ENCODE data around the gene SVOP.

Gene SVOP

DNA sequence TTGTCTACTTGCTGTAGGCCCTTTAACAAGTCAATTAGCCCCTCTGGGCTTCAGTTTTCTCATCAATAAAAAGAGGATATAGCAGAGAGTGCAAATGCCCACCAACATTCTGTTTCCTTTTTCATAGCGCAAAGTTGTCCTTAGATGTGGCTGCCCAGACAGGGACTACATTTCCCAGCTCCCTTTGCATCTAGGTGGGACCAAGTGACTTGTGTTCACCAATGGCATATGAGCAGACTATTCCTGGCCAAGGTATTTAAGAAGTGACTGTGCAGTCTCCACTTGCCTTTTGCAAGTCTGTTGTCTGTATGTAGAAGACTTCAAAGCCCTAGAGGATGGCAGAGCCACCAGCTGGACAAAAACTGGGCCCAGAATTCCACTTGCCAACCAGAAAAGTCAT is 81.3 kb downstream of the SVOP start:
- no peak for DNase-seq (ENCODE audit: low read depth in 3 of 3, low spot score in 1 of 3)

DNA sequence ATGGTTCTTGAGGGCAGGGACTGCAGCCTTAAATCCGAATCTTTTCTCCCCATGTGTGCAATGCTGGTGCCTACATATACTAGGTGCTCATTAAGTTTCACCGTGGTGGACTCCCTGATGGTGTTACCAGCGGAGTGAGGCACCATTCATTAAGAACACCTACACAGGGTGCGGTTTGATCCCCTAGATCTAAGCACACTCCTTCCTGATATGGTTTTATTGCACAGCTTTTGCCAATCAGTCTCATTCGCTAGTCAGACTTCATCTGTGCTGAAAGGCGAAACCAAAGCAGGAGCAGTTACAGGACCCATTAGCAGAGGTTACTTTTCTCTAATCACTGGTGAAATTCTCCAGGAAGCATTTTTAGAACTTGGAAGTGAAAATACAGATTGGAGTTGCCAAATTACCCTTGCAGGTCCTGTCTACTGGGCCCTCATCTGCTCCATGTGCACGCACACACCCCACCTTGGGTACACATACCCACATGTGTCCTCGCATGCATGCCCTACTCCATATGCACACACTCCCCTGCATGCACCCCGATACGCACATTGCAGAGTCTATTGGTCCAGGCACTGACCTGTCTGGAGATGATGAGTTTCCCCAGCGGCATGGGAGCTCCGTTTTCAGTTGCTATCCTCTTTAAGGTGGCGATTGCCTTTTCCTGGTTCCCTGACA is 82.5 kb downstream of the SVOP start:
- DNase-seq (ENCODE audit: low read depth in 3 of 3, low spot score in 1 of 3): no peak

DNA sequence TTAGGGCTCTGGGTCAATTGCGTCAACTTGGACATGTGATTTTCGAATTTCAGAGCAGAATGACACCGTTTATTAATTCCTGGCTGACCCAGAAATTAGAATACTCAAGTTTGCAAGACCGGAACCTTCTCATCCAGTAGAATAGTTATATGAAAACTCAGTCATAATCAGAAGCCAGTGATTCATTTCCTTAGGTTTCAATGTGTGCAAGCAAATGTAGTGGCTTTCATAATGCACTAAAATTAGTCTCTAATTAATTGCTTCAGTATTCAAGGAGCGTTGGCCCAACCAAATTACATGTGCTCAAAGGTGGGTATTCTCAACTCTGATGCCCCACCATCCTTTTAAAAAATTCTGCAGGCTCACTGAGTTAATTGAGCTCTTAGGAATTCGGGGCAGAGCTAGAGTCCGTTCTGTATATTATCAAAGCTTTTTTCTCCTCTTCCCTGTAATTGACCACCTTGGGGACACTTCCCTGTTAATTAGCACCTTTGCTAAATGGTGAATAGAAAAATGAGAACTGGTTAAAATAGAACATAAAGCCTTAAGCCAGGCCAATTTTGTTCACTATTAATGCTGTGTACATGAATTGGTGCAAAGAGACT is 85.6 kb downstream of the SVOP start:
- DNase-seq (ENCODE audit: low read depth in 3 of 3, low spot score in 1 of 3): no peak

DNA sequence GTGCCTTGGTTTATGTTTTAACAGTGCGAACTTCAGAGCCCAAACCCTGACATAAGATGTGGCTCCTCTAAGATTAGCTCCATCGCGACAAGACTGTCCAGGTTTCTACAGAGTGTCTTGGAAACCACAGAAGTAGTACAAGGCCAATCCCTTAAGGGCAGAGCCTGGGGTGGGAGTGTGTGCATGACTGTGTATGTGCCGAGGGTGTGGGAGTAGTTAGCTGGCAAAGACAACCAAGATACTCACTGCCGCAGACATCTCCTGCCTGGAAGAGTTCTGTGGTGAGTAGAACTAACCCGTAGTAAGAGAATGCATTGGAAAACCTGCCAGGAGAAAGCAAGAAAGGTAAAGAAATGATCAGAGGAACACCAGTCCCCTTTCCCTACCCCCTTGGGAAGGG is 86.9 kb downstream of the SVOP start:
- no peak for DNase-seq (ENCODE audit: low read depth in 3 of 3, low spot score in 1 of 3)

DNA sequence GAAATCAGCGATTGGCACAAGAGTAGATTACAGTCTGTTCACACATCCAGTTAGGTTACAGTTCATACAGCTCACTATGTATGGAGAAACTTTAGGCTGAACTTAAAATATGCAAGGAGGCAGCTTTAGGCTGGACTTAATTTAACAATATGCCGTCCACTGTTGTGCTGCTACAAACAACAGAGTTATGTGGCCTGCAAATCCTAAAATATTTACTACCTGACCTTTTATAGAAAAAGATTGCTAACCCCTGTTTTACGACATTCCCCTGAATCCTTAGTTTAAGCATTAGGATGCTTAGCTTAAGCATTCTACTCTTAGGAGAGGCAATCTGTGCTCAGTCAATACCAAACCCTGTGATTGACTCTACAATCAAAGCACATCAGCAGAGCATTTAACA is 90.1 kb downstream of the SVOP start:
- no peak for DNase-seq (ENCODE audit: low read depth in 3 of 3, low spot score in 1 of 3)

DNA sequence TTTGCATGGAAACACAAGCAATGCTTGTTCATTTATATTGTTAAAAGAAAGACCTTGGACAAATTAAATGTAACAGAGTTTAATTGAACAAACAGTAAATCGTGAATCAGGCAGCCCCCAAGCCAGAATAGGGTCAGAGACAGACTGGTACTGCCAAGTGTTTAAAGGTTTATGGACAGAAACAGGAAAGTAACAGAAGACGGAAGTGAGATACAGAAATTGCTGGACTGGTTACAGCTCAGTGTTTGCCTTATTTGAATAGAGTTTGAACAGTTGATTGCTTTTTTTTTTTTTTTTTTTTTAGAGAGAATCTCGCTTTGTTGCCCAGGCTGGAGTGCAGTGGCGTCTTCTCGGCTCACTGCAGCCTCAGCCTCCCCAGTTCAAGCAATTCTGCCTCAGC is 90.7 kb downstream of the SVOP start:
- no peak for DNase-seq (ENCODE audit: low read depth in 3 of 3, low spot score in 1 of 3)

DNA sequence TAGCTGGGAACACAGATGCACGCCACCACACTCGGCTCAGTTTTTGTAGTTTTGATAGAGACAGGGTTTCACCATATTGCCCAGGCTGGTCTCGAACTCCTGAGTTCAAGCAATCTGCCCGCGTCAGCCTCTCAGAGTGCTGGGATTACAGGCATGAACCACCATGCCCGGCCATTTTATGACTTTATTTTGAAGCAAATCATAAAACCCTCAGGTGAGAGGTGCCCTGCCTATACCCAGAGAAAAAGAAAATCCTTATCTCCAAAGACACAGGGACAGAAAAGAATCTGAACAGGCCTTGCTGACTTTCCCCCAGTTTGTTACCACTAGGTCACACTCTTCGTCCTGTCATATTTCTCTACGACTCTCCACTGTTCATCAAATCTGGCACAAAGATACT is 92.2 kb downstream of the SVOP start:
- DNase-seq (ENCODE audit: low read depth in 3 of 3, low spot score in 1 of 3): no peak

DNA sequence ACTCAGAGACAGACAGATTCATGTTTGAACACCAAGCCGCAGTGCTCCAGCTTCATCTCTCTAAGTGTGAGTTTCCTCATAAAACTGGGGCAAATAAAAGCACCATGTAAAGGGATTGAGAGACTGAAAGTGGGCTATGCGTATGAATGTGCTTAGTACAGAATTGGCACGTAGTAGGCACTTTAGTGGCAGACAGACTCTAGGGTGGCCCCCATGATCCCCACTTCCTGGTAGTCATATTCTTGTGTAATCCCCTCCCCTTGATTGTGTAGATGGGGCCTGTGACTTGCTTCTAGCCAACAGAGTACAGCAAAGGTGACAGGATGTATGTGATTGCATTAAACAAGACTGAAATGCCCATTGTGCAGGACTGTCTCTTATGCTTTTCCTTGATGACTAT is 98.0 kb downstream of the SVOP start:
- no peak for DNase-seq (ENCODE audit: low read depth in 3 of 3, low spot score in 1 of 3)

DNA sequence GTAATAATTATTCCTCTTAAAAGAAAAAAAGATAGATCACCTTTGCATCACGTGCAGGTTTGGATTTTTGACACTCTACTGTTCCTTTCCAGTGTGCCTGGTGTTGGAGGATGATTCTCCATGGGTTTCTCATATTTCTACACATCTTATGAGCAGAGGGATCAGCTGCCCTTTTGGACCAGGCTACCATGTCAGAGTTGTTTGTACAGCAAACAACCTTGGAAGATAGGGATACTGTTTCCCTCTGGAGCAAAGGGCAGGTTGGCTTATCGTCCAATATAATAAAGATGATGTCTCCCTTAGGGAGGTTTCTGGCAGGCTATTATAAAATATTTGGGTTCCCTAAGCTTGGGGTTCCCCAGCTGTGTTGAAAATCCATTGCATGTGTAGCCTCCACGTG is 98.9 kb downstream of the SVOP start:
- DNase-seq (ENCODE audit: low read depth in 3 of 3, low spot score in 1 of 3): no peak

DNA sequence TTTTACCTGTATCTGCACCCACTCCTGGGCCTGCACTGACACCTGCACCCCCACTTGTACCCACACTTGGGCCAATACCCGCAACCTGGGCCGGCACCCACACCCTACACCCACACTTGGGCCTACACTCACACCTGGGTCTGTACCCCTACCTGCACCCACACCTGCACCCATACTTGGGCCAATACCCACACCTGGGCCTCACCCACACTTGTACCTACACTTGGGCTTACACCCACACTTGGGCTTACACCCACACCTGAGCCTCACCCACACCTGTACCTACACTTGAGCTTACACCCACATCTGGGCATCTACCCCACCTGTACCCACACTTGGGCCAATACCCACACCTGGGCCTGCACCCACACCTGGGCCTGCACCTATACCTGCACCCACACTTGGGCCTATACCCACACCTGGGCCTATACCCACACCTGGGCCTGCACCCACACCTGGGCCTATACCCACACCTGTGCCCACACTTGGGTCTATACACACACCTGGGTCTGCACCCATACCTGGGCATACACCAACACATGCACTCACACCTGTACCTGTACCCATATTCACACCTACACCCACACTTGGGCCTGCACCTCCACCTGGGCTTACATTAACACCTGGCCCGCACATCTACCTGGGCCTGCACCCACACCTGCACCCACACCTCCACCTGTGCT is 101.8 kb downstream of the SVOP start:
- DNase-seq (ENCODE audit: low read depth in 3 of 3, low spot score in 1 of 3): no peak

DNA sequence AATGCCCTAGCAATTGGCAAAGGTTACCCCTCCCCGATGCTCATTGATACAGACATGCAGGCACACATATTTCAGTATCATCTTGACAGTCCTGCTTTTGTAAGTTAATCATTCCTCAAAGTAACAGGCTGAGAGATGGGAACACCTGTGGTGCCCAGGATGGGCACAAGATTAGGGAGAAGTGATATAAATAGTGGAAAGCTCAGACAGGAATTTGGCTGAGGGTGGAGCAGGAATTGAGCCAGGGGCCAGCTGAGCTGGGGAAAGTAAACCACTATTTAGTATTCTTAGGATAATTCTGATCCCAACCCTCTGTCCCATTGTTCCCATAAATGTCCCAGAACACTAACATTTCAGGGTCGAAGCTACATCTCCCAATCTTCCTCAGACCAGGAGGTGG is 102.7 kb downstream of the SVOP start:
- no peak for DNase-seq (ENCODE audit: low read depth in 3 of 3, low spot score in 1 of 3)

DNA sequence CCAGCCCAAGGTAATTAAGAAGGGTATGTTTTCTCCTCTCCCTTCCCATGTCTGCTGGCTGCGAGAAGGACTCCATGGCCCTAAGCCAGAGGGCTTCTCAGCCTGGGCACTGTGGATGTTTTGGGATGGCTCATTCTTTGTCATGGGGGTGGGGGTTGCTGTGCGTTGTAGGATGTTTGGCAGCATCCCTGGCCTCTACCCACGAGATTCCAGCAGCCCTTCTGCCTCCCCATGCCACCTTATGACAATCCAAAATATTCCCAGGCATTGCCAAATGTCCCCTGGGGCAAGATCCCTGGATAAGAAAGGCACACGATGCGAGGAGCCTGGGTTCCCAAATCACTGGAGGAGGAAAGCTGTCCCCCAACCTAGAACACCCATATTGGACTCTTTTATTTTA is 104.5 kb downstream of the SVOP start:
- DNase-seq (ENCODE audit: low read depth in 3 of 3, low spot score in 1 of 3): no peak

DNA sequence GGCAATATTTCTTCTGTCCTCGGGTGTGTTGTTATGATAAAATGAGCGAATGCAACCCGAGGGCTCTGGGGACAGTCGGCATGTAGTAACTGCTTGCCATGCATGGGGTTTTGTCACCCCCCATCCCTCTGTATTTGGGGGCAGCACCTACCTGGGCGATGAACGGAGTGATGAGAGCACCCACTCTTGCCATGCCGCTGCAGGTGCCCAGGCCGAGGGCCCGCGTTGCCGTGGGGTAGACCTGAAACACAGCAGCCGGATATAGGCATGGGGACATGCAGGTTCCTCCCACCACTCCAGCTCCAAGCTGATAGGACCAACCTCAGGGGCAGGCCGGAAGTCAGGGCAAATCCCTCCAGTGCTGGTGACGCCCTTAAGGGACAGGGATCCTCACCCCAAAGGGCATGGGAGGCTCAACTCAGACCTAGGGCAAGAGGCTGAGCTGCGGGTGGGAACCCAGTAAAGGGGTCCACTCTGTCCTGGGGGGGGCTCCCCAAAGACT is 105.2 kb downstream of the SVOP start:
- no peak for DNase-seq (ENCODE audit: low read depth in 3 of 3, low spot score in 1 of 3)

DNA sequence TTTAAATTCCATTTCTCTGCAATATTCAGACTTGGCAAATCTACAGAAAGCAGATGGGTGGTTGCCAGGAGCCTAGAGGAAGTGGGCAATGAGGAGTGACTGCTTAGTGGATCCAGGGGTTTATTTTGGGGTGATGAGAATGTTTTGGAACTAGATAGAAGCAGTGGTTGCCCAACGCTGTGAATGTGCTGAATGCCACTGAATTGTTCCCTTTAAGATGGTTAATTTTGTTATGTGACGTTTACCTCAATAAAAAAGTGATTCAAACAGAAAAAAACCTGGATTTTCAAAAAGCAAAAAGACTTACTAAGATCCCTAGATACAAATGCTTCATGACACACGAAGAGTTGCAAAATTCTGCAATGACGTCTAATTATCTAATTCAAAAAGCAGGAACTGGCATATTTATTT is 106.7 kb downstream of the SVOP start:
- no peak for DNase-seq (ENCODE audit: low read depth in 3 of 3, low spot score in 1 of 3)

DNA sequence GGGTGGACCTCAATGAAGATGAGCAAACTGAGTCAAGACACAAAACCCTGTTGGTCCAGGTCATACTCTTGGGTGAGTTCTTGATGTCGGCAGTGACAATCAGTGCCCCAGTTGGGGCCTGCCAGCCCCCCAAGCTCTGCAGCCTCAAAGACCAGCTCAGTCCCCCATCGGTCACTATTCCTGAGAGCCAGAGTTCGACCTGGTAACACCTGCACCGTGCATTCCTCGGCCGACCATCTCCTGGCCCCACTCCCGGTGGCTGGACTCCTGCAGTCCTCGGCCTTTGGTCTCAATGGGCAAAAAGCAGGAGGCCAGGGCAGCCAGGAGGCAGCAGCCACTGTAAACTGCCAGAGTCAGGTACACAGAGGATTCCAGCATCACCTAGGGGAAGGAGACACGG is 108.5 kb downstream of the SVOP start:
- DNase-seq (ENCODE audit: low read depth in 3 of 3, low spot score in 1 of 3): no peak

DNA sequence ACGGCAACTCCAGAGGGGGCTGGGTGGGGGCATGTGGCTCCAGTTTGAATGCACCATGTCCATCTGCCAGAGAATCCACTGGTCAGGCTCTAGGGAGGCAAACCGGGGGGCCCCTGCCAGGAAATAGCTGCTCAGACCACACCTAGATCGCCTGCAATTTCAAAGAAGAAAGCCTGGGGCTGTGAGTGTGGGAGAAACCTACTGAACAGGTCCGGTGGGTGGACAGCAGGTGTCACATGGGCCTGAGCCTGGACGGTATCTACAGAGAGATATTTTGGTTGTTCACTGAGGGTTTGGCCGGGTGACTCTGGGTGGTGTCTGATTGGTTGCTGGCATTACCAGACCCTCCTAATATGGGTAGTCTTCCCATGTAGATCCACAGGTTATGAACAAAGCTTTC is 109.0 kb downstream of the SVOP start:
- DNase-seq (ENCODE audit: low read depth in 3 of 3, low spot score in 1 of 3): no peak

DNA sequence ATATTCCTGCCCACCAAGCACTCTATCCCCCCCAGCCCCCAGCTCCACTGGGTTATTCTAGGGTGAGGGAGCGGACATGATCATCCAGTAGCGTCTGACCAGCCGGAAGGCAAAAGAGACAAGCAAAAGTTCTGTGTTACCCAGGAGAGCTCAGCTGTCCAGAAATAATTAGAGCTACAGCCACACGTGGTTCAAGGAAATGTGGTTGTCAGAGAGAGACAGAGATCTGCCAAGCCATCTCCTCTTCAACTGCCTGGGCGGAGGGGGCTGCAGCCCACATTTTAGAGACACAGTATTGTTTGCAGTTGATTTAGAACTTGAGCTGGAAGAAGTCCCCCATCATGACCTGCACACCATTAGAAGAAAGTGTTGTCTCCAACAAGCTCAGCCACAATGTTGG is 110.5 kb downstream of the SVOP start:
- no peak for DNase-seq (ENCODE audit: low read depth in 3 of 3, low spot score in 1 of 3)

DNA sequence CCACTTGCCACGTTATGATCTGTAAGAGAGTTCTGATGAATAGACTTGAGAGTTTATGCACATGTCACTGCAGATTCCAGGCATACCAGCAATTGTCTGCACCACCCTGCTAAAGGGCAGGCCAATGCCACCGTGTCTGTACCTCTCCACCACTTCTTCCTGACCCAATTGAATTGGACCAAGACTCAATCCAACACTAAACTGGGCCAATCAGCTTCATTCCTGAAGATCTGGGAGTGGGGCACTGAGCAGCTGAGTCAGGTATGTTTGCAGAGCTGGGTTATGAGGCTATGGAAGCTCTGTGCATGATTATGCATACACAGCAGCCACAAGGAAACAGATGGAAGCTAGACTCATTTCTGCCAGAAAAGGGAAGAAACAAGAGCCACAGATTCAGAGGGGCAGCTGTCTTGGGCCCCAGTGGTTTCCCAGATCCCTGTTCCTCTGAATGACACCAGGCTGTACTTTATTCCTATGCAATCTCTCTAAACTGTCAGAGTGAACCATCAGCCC is 113.0 kb downstream of the SVOP start:
- no peak for DNase-seq (ENCODE audit: low read depth in 3 of 3, low spot score in 1 of 3)

DNA sequence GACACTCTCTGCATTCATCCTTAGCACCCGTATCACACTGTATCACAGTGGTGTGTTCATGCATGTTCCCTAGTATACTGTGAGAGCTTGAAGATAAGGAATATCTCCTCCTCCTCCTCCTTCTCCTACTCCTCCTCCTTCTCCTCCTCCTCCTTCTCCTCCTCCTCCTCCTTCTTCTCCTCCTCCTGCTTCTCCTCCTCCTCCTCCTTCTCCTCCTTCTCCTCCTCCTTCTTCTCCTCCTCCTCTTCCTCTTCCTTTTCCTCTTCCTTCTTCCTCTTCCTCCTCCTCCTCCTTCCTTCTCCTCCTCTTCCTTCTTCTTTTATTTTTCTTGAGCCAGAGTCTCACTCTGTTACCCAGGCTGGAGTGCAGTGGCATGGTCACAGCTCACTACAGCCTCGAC is 113.9 kb downstream of the SVOP start:
- DNase-seq (ENCODE audit: low read depth in 3 of 3, low spot score in 1 of 3): no peak

DNA sequence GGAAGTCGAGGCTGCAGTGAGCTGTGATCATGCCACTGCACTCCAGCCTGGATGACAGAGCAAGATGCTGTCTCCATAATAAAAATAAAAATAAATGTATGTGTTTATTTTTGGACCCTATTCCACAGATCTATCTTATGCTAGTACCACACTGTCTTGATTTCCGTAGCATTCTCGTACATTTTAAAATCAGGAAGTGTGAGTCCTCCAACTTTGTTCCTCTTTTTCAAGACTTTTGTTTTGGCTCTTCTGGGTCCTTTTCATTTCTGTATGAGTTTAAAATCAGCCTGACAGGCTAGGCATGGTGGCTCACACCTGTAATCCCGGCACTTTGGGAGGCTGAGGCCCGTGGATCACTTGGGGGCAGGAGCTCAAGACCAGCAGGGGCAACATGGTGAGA is 115.1 kb downstream of the SVOP start:
- no peak for DNase-seq (ENCODE audit: low read depth in 3 of 3, low spot score in 1 of 3)

DNA sequence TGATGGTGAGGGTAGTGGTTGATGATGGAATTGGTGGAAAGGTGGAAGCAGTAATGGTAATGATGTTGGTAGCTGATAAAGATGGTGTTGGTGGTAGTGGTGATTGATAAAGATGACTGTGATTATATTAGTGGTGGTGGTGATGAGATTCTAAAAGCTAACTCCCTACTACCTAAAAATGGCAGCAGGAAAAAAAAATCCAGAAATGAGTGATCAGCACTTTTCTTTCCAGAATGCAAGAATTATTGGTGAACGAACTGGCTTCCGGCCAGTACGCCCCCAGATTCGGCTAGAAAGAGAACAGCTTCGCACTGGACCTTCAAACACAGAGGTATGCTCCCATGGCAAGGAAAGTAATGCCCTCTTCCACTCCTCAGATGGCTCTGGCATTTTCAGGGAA is 121.7 kb downstream of the SVOP start:
- no peak for DNase-seq (ENCODE audit: low read depth in 3 of 3, low spot score in 1 of 3)

DNA sequence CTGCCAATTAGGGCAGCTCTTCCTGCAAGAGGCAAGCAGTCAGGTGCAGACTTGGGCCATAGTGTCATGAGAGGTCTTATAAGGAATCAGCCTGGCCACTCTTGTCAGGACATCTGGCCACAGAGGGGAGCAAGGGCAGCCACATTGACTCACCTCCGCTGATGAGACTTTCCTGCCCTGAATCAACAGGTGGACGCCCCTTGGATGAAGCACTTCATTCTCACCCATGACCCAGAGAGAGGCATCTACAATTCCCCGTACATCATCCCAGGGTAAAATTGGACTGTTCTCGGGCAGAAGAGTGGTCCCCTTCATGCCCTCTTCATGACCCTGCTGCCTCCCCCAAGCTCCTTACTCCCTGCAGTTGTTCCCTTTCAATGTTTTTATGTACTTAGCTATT is 124.1 kb downstream of the SVOP start:
- DNase-seq (ENCODE audit: low read depth in 3 of 3, low spot score in 1 of 3): no peak

All from stimulated activated CD4-positive, alpha-beta T cell treated with anti-CD3 and anti-CD28 coated beads, TNF-alpha, amount 100 ng/mL, for 1 hour (primary cell).